ENCODE measurements around the gene OR1I1. TPM values are rescaled to one million over a fixed set of nuclear protein-coding genes. Genes with fewer than 3 reads are reported as not detected.

Gene OR1I1
- total RNA-seq, 1 experiment from 2014 or later: not detected

- peaks cover 11% of the 10 kb centered on the region for H3K36me3 ChIP-seq (ENCODE audit: insufficient read depth, low read length)
These were observed 34.8 kb downstream of the OR1I1 start for GRCh38 chr19:15116856-15117255.

GRCh38 chr19:15118248-15118647, 36.2 kb downstream of the OR1I1 start:
- Histone ChIP-seq H3K79me2 (ENCODE audit: low read length) (peaks cover 2% of the 10 kb centered on the region; the same call in 1 of the 2 replicates), H3K4me1 (ENCODE audit: low read length) (no peaks in the 10 kb centered on the region), H3K4me2 (ENCODE audit: low read depth, low read length, poor library complexity, severe bottlenecking) (no peak overlapping the region), H3K27me3 (ENCODE audit: low read length) (no peaks in the 10 kb centered on the region), H3K4me3 (ENCODE audit: low read length) (no peak overlapping the region), H3K9me3 (ENCODE audit: low read length) (no peaks in the 10 kb centered on the region), H3K27ac (ENCODE audit: low read length) (no peak overlapping the region), H4K20me1 (ENCODE audit: insufficient read depth, low read depth, low read length) (no peaks in the 10 kb centered on the region), H2AFZ (ENCODE audit: low read length) (no peak overlapping the region), H3K9me2 (replicated peaks; ENCODE audit: insufficient read depth, low read length) (no peaks in the 10 kb centered on the region), H3K36me3 (ENCODE audit: insufficient read depth, low read length) (peaks cover 11% of the 10 kb centered on the region), H3K9ac (ENCODE audit: low read length) (no peak overlapping the region)
- no peak for DNase-seq

More at GRCh38 chr19:15116856-15117255, 34.8 kb downstream of the OR1I1 start:
- DNase-seq: no peak
- no peaks in the 10 kb centered on the region for H3K9me2 ChIP-seq (replicated peaks; ENCODE audit: insufficient read depth, low read length)
- no peaks in the 10 kb centered on the region for H3K27me3 ChIP-seq (ENCODE audit: low read length)
- no peaks in the 10 kb centered on the region for H3K4me1 ChIP-seq (ENCODE audit: low read length)
- H3K27ac ChIP-seq (ENCODE audit: low read length): no peak overlapping the region
- no peak overlapping the region for H3K4me2 ChIP-seq (ENCODE audit: low read depth, low read length, poor library complexity, severe bottlenecking)
- H3K9me3 ChIP-seq (ENCODE audit: low read length): no peaks in the 10 kb centered on the region
- H3K9ac ChIP-seq (ENCODE audit: low read length): no peak overlapping the region
- no peaks in the 10 kb centered on the region for H4K20me1 ChIP-seq (ENCODE audit: insufficient read depth, low read depth, low read length)
- H2AFZ ChIP-seq (ENCODE audit: low read length): no peak overlapping the region
- H3K79me2 ChIP-seq (ENCODE audit: low read length): no peaks in the 10 kb centered on the region
- no peak overlapping the region for H3K4me3 ChIP-seq (ENCODE audit: low read length)

GRCh38 chr19:15118789-15119494, 36.9 kb downstream of the OR1I1 start:
- DNase-seq: no peak
- Histone ChIP-seq H3K36me3 (ENCODE audit: insufficient read depth, low read length) (peaks cover 11% of the 10 kb centered on the region), H2AFZ (ENCODE audit: low read length) (no peak overlapping the region), H3K9me2 (replicated peaks; ENCODE audit: insufficient read depth, low read length) (no peaks in the 10 kb centered on the region), H3K4me1 (ENCODE audit: low read length) (peaks cover under 1% of the 10 kb centered on the region), H3K9me3 (ENCODE audit: low read length) (no peaks in the 10 kb centered on the region), H3K4me2 (ENCODE audit: low read depth, low read length, poor library complexity, severe bottlenecking) (no peak overlapping the region), H3K9ac (ENCODE audit: low read length) (no peak overlapping the region), H4K20me1 (ENCODE audit: insufficient read depth, low read depth, low read length) (no peaks in the 10 kb centered on the region), H3K79me2 (ENCODE audit: low read length) (peaks cover 9% of the 10 kb centered on the region; the same call in 1 of the 2 replicates), H3K27ac (ENCODE audit: low read length) (no peak overlapping the region), H3K27me3 (ENCODE audit: low read length) (no peaks in the 10 kb centered on the region), H3K4me3 (ENCODE audit: low read length) (no peak overlapping the region)

DNA sequence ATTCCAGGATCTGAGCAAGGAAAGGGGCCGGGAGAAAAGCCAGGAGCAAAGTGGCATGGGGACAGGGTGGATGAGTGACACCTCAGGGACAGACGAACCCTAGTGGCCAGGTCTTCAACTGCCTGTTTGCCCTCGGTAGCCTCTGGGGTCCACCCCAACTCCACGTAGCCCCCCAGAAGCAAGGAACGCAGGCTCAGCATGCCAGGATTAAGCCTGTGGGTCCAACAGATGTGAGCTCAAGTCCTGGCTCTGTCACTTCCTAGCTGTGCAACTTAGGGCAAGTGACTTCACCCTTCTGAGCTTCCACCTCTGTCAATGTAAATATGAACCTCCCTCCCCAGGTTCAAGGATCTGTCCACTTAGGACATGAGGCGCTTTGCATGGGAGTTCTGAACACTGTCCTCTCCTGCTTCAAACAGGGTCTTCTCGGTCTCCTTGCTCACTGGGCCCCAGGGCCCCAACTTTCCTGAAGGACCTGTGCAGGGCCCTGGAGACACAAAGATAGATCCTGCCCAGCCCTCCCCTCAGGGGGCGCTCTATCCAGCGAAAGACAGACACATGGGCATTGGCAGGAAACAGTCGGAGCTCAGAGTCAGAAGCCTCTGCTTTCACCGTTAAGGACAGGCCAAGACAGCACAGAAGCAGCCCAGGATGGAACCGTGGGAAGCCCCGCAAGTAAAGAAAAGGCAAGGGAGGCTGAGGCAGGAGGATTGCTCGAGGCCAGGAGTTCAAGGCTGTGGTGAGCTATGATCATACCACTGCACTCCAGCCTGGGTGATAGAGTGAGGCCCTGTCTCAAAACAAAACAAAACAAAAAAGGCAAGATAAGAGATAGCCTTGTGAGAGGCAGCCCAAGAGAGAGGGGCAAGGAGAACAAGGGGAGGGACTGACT, 38.4 kb downstream of the OR1I1 start:
- peaks cover 11% of the 10 kb centered on the region for H3K36me3 ChIP-seq (ENCODE audit: insufficient read depth, low read length)

GRCh38 chr19:15122331-15123030, 40.5 kb downstream of the OR1I1 start:
- peak; percentile 12 for DNase-seq
- H3K4me1 ChIP-seq (ENCODE audit: low read length): peaks cover 12% of the 10 kb centered on the region
- H3K79me2 ChIP-seq (ENCODE audit: low read length): peaks cover 19% of the 10 kb centered on the region; the same call in 1 of the 2 replicates
- H3K9me3 ChIP-seq (ENCODE audit: low read length): no peaks in the 10 kb centered on the region
- no peaks in the 10 kb centered on the region for H3K9me2 ChIP-seq (replicated peaks; ENCODE audit: insufficient read depth, low read length)
- H3K4me3 ChIP-seq (ENCODE audit: low read length): no peak overlapping the region
- no peak overlapping the region for H3K27ac ChIP-seq (ENCODE audit: low read length)
- peaks cover 11% of the 10 kb centered on the region for H3K36me3 ChIP-seq (ENCODE audit: insufficient read depth, low read length)
- no peaks in the 10 kb centered on the region for H4K20me1 ChIP-seq (ENCODE audit: insufficient read depth, low read depth, low read length)
- no peak overlapping the region for H3K4me2 ChIP-seq (ENCODE audit: low read depth, low read length, poor library complexity, severe bottlenecking)
- no peak overlapping the region for H2AFZ ChIP-seq (ENCODE audit: low read length)
- no peak overlapping the region for H3K9ac ChIP-seq (ENCODE audit: low read length)
- no peaks in the 10 kb centered on the region for H3K27me3 ChIP-seq (ENCODE audit: low read length)

More for the DNA sequence above, 38.4 kb downstream of the OR1I1 start:
- H3K9me2 ChIP-seq (replicated peaks; ENCODE audit: insufficient read depth, low read length): no peaks in the 10 kb centered on the region
- H4K20me1 ChIP-seq (ENCODE audit: insufficient read depth, low read depth, low read length): no peaks in the 10 kb centered on the region
- H3K9ac ChIP-seq (ENCODE audit: low read length): no peak overlapping the region
- no peak overlapping the region for H2AFZ ChIP-seq (ENCODE audit: low read length)
- no peak overlapping the region for H3K27ac ChIP-seq (ENCODE audit: low read length)
- H3K79me2 ChIP-seq (ENCODE audit: low read length): peaks cover 19% of the 10 kb centered on the region; the same call in 1 of the 2 replicates
- H3K4me3 ChIP-seq (ENCODE audit: low read length): no peak overlapping the region
- peaks cover 6% of the 10 kb centered on the region for H3K4me1 ChIP-seq (ENCODE audit: low read length)
- no peaks in the 10 kb centered on the region for H3K9me3 ChIP-seq (ENCODE audit: low read length)
- DNase-seq: no peak
- H3K4me2 ChIP-seq (ENCODE audit: low read depth, low read length, poor library complexity, severe bottlenecking): no peak overlapping the region
- H3K27me3 ChIP-seq (ENCODE audit: low read length): no peaks in the 10 kb centered on the region

DNA sequence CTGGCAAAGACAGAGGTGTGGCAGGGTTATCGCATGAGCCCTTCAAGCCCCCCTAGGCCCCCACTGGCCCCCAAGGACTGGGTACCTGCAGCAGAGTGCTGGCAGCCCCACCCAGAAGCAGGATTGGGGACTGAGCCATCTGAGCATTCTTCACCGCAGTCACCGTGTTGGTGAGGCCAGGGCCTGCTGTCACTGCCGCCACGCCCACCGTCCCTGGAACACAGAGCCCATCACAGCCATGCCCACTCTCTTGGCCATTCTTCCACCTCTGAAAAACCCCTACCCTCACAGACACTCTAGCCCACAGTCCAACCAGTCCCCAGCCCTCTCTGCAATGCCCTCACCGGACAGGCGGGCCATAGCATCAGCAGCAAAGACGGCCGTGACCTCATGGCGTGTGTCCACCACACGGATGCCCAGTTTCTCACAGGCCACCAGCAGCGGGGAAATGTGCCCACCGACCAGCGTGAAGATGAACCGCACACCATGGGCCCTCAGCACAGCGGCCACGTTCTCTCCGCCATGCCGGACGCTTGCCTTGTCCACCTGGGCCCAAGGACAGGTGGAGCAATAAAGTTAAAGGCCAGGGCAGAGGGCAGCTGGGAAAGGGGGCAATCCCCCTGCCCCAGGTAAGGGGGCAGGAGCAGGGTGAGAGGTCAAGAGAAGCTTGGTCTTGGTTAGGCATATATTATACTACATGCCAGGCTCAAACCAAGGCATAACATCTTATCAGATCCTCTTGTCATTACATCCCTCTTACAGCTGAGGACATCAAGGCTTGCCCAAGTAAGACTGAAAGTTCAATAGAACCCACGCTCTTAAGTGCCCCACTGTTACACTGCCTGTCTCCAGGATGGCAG, 41.2 kb downstream of the OR1I1 start:
- Histone ChIP-seq H3K4me2 (ENCODE audit: low read depth, low read length, poor library complexity, severe bottlenecking) (peak overlapping the region; percentile 91), H3K4me1 (ENCODE audit: low read length) (peaks cover 12% of the 10 kb centered on the region), H3K9me3 (ENCODE audit: low read length) (no peaks in the 10 kb centered on the region), H4K20me1 (ENCODE audit: insufficient read depth, low read depth, low read length) (no peaks in the 10 kb centered on the region), H3K9me2 (replicated peaks; ENCODE audit: insufficient read depth, low read length) (no peaks in the 10 kb centered on the region), H3K79me2 (ENCODE audit: low read length) (peaks cover 19% of the 10 kb centered on the region; the same call in 1 of the 2 replicates), H3K9ac (ENCODE audit: low read length) (no peak overlapping the region; the same call in 1 of the 2 replicates), H2AFZ (ENCODE audit: low read length) (no peak overlapping the region), H3K27me3 (ENCODE audit: low read length) (no peaks in the 10 kb centered on the region), H3K27ac (ENCODE audit: low read length) (no peak overlapping the region), H3K36me3 (ENCODE audit: insufficient read depth, low read length) (peaks cover 11% of the 10 kb centered on the region), H3K4me3 (ENCODE audit: low read length) (peak overlapping the region; percentile 90; the same call in 1 of the 2 replicates)
- peak; percentile 24 for DNase-seq

GRCh38 chr19:15123900-15124299, 41.9 kb downstream of the OR1I1 start:
- Histone ChIP-seq H3K79me2 (ENCODE audit: low read length) (peaks cover 19% of the 10 kb centered on the region; the same call in 1 of the 2 replicates), H3K27me3 (ENCODE audit: low read length) (no peaks in the 10 kb centered on the region), H3K9me3 (ENCODE audit: low read length) (no peaks in the 10 kb centered on the region), H3K4me3 (ENCODE audit: low read length) (peak overlapping the region; percentile 90), H3K4me1 (ENCODE audit: low read length) (peaks cover 12% of the 10 kb centered on the region), H3K27ac (ENCODE audit: low read length) (no peak overlapping the region), H3K4me2 (ENCODE audit: low read depth, low read length, poor library complexity, severe bottlenecking) (peak overlapping the region; percentile 91), H4K20me1 (ENCODE audit: insufficient read depth, low read depth, low read length) (no peaks in the 10 kb centered on the region), H2AFZ (ENCODE audit: low read length) (no peak overlapping the region), H3K9ac (ENCODE audit: low read length) (peak overlapping the region; percentile 94), H3K9me2 (replicated peaks; ENCODE audit: insufficient read depth, low read length) (no peaks in the 10 kb centered on the region), H3K36me3 (ENCODE audit: insufficient read depth, low read length) (peaks cover 7% of the 10 kb centered on the region)
- DNase-seq: peak; percentile 1

Measured in Karpas-422 (cell line).